Retinal pigment epithelial cell (primary cell): ENCODE data around the gene CELF1.
"Not testable (repeated sequence)": the region's sequence is repeated elsewhere in the genome, so short reads cannot be mapped to it uniquely, and the experiment has no call there.

Experiments
- DNase-seq: peaks from one replicate; pipeline ENCODE4 v3.0.0-alpha.2; 2010; ENCODE audit warnings: low read depth
- H3K4me3 ChIP-seq: 2 replicates; pipeline ENCODE4 v1.5.1; 2011; ENCODE audit warnings: mild to moderate bottlenecking, low read length, control low read depth, moderate library complexity
- TF ChIP-seq, protein P1 (sequence below): conservative IDR thresholded peaks from 2 replicates; pipeline ENCODE4 v1.5.1; 2011; ENCODE audit warnings: low read depth, low read length, control low read depth, inconsistent platforms

Gene CELF1

DNA sequence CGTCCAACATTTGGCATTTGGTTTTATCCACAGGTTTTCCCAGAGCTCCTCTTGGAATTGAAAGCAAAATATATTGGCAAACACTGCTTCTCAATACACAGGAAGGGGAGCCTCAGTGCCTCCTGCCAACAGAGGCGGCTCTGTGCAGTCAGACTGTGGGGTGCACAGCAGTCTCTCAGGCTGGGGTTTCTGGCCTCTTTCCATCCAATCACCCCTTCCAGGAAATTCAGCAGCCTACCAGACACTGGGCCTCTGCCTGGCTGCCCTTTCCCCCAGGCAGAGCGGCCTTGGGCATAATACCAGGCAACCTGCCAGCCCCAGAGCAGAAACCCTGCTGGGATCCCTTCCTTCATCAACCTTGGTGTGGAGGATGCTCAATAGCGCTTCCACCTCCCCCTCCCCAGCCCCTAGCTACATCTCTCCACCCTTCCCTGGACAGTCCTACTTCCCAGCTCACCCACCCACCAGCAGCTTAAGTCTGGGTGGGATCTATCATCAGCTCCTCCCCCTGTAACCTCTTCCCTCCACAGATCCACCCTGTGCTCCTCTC lies 86.2 kb downstream of the CELF1 start:
- H3K4me3 ChIP-seq = no peak overlapping the region
- no peak for DNase-seq
- TF ChIP-seq, protein P1, sequence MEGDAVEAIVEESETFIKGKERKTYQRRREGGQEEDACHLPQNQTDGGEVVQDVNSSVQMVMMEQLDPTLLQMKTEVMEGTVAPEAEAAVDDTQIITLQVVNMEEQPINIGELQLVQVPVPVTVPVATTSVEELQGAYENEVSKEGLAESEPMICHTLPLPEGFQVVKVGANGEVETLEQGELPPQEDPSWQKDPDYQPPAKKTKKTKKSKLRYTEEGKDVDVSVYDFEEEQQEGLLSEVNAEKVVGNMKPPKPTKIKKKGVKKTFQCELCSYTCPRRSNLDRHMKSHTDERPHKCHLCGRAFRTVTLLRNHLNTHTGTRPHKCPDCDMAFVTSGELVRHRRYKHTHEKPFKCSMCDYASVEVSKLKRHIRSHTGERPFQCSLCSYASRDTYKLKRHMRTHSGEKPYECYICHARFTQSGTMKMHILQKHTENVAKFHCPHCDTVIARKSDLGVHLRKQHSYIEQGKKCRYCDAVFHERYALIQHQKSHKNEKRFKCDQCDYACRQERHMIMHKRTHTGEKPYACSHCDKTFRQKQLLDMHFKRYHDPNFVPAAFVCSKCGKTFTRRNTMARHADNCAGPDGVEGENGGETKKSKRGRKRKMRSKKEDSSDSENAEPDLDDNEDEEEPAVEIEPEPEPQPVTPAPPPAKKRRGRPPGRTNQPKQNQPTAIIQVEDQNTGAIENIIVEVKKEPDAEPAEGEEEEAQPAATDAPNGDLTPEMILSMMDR = no peak

DNA sequence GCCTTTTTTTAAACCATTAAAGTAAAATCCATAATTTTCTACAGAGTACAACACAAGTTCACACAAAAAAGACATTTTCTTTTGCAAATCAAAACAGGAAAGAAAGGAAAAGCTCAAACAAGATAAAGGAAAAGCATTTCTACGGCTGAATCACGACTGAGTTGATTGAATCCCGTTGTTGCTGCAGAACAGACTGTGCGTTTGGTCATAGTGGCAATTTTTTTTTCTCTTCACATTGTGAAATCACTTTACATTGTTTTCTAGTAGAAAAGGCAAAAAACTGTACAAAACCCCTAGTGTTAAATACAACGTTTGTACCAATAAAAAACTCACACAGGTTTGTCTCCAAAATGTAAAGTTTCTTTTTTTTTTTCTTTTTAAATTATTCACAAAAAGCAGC lies 86.7 kb downstream of the CELF1 start:
- no peak for DNase-seq
- TF ChIP-seq, protein P1 = no peak
- H3K4me3 ChIP-seq = no peak overlapping the region

DNA sequence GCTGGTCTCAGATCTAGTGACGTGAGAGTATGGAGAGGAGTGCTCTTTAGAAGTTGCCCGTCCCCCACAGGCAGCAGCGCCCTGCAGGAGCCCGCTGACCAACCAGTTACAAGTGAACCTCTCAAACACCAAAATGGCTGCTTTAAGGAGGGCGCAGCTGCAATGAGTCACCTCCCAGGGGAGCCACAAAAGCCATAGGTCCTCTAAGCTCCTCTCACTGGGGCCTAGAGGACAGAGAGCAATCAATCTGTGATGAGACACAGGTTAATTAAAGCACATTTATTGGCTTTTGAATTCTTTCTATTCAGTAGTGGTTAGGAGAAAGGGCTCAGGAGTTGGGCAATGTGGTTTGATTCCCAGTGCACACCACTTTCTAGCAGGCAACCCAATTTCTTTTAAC lies 88.4 kb downstream of the CELF1 start:
- TF ChIP-seq, protein P1 = no peak
- no peak for DNase-seq
- no peak overlapping the region for H3K4me3 ChIP-seq

DNA sequence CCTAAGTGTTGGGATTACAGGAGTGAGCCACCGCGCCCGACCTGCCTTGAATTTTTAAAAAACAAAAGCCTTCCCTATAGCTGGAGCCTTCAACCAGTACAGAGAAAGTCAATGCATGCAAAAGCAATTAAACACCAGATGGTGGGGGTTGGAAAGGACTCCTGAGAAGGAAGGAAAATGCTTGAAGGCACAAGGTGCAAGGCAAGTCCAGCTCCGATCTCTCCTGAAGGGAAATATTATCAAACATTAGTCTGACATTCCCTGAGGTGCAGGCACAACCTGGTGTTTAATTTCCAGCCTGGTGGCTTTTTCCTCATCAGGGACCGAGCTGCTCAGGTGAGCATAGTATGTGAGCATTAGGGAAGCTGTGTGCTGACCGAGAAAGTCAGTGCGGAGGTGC lies 91.1 kb downstream of the CELF1 start:
- DNase-seq = no peak
- no peak overlapping the region for H3K4me3 ChIP-seq

DNA sequence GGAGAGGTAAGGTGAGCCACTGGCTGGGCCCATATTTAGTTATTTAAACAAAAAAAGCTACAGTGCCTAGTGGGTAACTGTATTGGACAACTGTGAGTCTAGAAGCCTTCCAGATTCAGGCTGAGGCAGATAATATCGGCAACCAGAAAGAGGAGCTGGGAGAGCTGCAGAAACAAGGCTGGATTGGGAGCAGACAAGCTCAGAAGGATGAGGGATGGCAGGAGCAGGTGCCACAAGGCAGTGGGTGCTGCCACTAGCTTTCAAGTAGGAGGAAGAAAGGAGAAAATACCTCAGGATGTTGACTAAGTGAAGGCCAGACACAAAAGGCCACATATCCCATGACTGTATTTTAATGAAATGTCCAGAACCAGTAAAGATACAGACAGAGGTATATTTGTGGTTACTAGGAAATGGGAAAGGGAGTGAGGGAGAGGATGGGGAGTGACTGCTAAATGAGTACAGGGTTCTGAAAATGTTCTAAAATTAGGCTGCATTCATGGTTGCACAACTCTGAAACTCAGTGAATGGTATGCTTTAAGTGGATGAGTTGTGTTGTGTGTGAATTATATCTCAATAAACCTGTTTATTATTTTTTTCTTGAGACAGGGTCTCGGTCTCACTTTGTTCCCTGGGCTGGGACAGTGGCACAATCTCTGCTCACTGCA lies 92.2 kb downstream of the CELF1 start:
- no peak for DNase-seq
- TF ChIP-seq, protein P1 = no peak
- no peak overlapping the region for H3K4me3 ChIP-seq

More for the DNA sequence above, 91.1 kb downstream of the CELF1 start:
- TF ChIP-seq, protein P1 = no peak

DNA sequence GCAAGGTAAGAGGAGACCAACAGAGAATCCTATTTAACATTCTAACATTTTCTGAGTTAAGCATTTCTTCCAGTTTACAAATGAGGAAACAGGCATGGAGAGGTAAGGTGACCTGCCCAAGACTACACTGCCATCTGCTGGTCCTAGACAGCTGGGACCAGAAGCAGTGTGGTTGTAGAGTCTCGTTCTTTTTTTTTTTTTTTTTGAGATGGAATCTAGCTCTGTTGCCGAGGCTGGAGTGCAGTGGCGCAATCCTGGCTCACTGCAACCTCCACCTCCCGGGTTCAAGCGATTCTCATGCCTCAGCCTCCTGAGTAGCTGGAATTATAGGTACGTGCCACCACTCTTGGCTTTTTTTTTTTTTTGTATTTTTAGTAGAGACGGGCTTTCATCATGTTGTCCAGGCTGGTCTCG lies 98.7 kb downstream of the CELF1 start:
- DNase-seq = peak; percentile 49
- TF ChIP-seq, protein P1 = peak; percentile 92
- not testable (repeated sequence) for H3K4me3 ChIP-seq

DNA sequence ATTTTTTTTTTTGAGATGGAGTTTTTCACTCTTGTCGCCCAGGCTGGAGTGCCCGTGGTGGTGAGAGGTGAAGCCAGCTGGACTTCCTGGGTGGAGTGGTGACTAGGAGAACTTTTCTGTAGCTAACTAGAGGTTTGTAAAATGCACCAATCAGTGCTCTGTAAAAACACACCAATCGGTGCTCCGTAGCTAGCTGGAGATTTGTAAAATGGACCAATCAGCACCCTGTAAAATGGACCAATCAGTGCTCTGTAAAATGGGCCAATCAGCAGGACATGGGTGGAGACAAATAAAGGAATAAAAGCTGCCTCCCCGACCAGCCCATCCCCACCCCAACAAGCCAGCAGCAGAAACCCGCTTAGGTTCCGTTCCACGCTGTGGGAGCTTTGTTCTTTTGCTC lies 99.6 kb downstream of the CELF1 start:
- H3K4me3 ChIP-seq = no peak overlapping the region
- no peak for DNase-seq
- TF ChIP-seq, protein P1 = no peak
